RWPE1 (cell line): ENCODE results near the gene PASK.

Source experiments
- CTCF ChIA-PET: fragments of 350-600 bp; sonication (Branson Sonifier 250); formaldehyde crosslinking; extraction: SDS; loops from one replicate; lab custom pipeline; 2021; lab: Yijun Ruan, JAX
- POLR2A ChIA-PET: fragments of 400-600 bp; formaldehyde crosslinking; extraction: SDS; loops from one replicate; lab custom pipeline; 2020; ENCODE audit warnings: antibody characterized with exemption; ENCODE audit not compliant: low non-redundant PET; lab: Yijun Ruan, JAX
- DNase-seq: peaks from one replicate; pipeline ENCODE4 v3.0.0; 2012; ENCODE audit warnings: low spot score
- H3K27ac ChIP-seq: fragments of 450-650 bp; 2 replicates; pipeline ENCODE4 v1.5.1; 2017
- TF ChIP-seq, protein P1 (sequence below): fragments of 450-650 bp; conservative IDR thresholded peaks from 2 replicates; pipeline ENCODE4 v1.5.1; 2017; ENCODE audit warnings: low read depth, mild to moderate bottlenecking

The PASK gene

DNA sequence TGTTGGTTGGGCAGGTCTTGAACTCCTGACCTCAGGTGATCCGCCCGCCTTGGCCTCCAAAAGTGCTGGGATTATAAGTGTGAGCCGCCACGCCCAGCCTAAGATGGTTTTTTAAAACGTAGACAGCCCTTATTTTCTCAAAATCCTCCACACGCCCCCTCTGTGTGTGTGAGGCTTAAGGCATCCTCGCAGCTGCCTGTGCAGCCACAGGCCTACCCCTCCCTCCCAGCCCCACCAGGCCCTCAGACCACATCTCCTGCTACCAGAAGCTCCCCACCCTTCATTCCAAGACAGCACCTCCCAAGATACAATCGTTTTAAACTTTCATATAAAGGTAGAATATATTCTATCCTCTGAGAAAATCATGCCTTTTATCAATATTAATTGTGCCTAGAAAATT lies 44.0 kb upstream of the PASK start:
- POLR2A ChIA-PET, result no interaction called here
- CTCF ChIA-PET, result interaction anchor here (0.6 kb wide), 1 partner anchor 280 kb away, joined by 5 read pairs; no protein-coding TSS in a partner anchor
- TF ChIP-seq, protein P1, sequence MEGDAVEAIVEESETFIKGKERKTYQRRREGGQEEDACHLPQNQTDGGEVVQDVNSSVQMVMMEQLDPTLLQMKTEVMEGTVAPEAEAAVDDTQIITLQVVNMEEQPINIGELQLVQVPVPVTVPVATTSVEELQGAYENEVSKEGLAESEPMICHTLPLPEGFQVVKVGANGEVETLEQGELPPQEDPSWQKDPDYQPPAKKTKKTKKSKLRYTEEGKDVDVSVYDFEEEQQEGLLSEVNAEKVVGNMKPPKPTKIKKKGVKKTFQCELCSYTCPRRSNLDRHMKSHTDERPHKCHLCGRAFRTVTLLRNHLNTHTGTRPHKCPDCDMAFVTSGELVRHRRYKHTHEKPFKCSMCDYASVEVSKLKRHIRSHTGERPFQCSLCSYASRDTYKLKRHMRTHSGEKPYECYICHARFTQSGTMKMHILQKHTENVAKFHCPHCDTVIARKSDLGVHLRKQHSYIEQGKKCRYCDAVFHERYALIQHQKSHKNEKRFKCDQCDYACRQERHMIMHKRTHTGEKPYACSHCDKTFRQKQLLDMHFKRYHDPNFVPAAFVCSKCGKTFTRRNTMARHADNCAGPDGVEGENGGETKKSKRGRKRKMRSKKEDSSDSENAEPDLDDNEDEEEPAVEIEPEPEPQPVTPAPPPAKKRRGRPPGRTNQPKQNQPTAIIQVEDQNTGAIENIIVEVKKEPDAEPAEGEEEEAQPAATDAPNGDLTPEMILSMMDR, result no peak
- no peak for DNase-seq
- H3K27ac ChIP-seq, result no peak overlapping the region

DNA sequence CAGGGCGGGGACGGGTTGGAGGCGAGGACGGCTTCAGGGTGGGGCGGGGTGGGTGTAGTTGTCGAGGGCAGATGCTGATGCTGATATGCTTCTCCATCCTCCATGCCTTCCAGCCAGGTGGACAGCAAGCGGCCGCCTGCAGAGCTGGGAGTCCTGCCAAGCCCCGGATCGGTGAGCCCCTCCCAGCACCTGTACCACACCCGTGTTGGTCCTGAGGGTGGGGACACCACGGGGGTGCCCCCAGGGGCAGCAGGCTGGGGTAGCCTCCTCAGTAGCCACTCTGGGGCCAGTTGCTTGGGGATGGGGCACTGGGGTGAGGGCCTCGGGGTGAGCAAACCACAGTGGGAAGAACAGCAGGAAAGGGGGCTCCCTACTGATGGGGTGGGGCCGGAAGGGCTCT lies 41.8 kb upstream of the PASK start:
- no peak for DNase-seq
- ChIA-PET POLR2A (no interaction called here), CTCF (no interaction called here)
- H3K27ac ChIP-seq, result no peak overlapping the region
- TF ChIP-seq, protein P1, result no peak

DNA sequence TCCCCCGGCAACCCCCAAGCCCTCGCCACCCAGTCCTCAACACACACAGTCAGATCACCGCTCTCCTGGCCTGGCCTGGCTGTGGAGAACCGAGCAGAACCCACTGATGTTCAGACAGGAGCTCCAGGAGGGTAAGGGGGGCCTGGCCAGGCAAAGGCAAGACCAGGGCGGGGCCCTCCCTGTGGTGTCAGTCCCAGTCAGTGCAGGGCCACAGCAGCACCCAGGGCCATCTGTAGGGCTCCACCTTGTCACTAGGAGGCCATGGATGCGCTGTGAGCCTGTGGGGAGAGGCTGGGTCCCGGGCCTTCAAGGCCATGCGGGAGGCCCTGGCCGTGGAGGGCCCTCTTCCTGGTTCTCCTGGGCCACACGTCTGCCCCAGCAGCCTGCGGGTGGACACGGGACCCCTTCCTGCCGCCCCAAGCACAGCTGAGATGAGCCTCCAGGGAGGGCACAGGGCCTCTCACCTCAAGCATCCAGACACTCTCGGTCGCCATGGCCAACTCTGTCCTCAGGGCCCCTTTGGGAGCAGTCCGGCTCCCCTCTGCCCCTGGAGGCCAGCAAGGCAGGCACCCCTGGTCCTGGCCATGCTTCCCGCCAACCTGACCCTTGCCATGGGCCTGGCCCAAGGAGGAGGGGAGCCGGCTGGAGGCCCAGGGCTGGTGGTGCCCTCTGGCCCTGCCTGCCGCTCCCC lies 41.2 kb upstream of the PASK start:
- CTCF ChIA-PET, result no interaction called here
- no peak for DNase-seq
- POLR2A ChIA-PET, result interaction anchor here (0.5 kb wide), 1 partner anchor 89 kb away, joined by 3 read pairs; no protein-coding TSS in a partner anchor
- no peak overlapping the region for H3K27ac ChIP-seq
- TF ChIP-seq, protein P1, result no peak

DNA sequence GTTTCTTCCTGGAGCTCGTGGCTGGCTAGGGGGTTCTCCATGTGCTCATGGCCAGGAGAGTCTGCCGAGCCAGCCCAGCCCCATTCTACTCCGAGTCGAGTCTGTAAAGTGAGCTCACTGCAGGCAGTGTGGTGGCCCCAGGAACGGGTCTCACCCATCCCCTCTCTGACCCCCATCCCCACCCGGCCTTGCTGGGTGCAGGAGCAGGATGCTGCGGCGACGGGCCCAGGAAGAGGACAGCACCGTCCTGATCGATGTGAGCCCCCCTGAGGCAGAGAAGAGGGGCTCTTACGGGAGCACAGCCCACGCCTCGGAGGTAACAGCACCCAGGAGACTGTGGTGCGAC lies 40.6 kb upstream of the PASK start:
- no peak overlapping the region for H3K27ac ChIP-seq
- CTCF ChIA-PET, result interaction anchor here (0.6 kb wide), 2 partner anchors 194 to 346 kb away, joined by 3 to 5 read pairs; no protein-coding TSS in a partner anchor
- POLR2A ChIA-PET, result interaction anchor here (0.5 kb wide), 1 partner anchor 90 kb away, joined by 3 read pairs; no protein-coding TSS in a partner anchor
- TF ChIP-seq, protein P1, result no peak
- no peak for DNase-seq

DNA sequence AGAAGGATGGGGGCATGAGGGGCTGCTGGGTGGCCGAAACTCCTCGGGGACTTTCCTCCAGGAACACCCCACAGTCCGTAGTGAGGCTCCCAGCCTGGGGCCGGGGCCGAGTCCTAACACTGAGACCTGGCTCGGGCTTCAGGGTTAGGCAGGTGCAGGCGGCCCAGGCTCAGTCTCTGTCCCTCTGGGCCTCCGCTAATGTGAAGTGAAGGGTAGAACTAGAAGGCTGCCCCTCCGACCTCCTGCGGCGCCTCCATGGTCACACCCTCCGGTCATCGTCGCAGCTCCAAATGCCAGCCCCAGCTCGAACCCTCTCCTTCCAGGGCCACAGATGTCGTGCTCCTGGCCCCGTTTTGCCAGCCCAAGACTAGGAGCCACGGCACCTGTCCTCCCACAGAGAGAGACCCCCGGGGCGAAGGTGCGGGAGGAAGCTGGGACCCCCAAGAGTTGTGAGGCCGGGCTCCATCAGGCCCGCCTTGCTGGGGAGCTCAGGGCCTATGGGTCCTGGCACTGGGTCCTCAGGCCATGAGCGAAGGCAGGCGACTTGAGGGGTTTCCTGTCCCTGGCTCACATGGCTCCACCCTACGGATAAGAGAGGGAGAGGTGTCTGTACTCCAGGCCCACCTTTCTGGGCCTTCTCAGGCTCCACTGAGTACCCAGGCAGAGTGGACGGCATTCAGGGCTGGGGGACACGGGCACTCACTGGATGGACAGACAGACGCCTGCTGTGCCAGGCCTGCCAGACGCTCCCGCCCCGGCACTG lies 40.0 kb upstream of the PASK start:
- CTCF ChIA-PET, result interaction anchor here (0.6 to 0.7 kb wide), 3 partner anchors 35 to 346 kb away, joined by 3 to 5 read pairs (median 4); no protein-coding TSS in a partner anchor
- H3K27ac ChIP-seq, result no peak overlapping the region
- TF ChIP-seq, protein P1, result no peak
- POLR2A ChIA-PET, result interaction anchor here (0.5 kb wide), 1 partner anchor 91 kb away, joined by 3 read pairs; no protein-coding TSS in a partner anchor
- no peak for DNase-seq

DNA sequence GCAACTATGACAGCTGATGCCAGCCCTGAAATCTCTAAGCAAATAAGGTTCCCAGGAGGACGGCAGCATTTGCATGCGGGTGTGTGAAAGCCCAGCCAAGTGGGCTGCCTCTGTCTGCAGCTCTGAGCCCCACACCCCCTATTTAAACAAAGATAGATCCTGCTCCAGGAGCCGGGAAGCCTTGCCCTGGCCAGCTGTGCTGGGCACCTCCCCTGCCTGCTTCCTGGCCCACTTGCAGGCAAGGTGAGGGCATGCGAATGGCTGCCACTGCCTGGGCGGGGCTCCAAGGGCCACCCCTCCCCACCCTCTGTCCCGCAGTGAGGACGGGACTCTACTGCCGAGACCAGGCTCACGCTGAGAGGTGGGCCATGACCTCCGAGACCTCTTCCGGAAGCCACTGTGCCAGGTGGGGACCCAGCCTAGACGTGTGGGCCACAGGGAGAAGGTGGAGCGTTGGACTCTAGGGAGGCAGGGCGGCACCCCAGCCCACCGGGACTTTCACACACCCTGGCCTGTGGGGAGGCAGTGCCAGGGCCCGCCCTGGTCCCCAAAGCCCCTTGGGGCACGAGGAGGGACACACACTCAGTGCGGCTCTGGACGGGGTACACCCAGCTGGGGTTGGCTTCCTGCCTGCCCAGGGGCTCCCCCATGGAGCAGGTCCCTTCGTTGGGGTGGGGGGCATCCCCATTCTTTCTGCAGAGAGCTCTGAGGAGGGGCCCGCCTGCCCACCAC lies 39.3 kb upstream of the PASK start, which contains the start of gene ANO7:
Gene ANO7, plus strand, starts transcription at position 317 of the 732 bp plus-strand sequence. CDS start 1,387 bp downstream, outside the sequence.
- CTCF ChIA-PET, result interaction anchor here (0.7 kb wide), 2 partner anchors 34 to 744 kb away, joined by 3 to 4 read pairs; no protein-coding TSS in a partner anchor
- DNase-seq, result no peak
- POLR2A ChIA-PET, result no interaction called here
- no peak within 1 kb of the TSS for H3K27ac ChIP-seq
- TF ChIP-seq, protein P1, result no peak
